Gastrocnemius medialis (tissue), 4 donors: ENCODE measurements around the gene TTC24. TPM values are rescaled to one million over a fixed set of nuclear protein-coding genes. Genes with fewer than 3 reads are reported as not detected.

Experiments used
- ATAC-seq, 2 donors: fragments of 150-250 bp; one replicate each; pipeline ENCODE4 v1.9.1; 2016
- DNase-seq, 2 donors: peaks; one replicate each; pipeline ENCODE4 v3.0.0-alpha.2; 2019
- H3K27ac ChIP-seq, 4 donors: fragments of 200-600 bp; sonication (generic); 1 replicate in 1 of 4; 2 replicates in 3 of 4; pipeline ENCODE4 v1.5.1; 2016 to 2018; ENCODE audit warnings: mild to moderate bottlenecking in 2 of 4, moderate library complexity in 1 of 4
- H3K27me3 ChIP-seq, 3 donors: fragments of 200-600 bp; sonication (generic) in 2 of 3; 1 replicate in 1 of 3; 2 replicates in 2 of 3; pipeline versions ENCODE4 v1.5.1 to v1.6.0; 2016 to 2019; ENCODE audit warnings: mild to moderate bottlenecking in 1 of 3, moderate library complexity in 1 of 3
- H3K36me3 ChIP-seq, 2 donors: fragments of 200-600 bp; sonication (generic) in 1 of 2; one replicate each; pipeline ENCODE4 v1.5.1; 2017 to 2018
- H3K4me1 ChIP-seq, 2 donors: fragments of 200-600 bp; sonication (generic) in 1 of 2; one replicate each; pipeline ENCODE4 v1.5.1; 2016 to 2017; ENCODE audit warnings: mild to moderate bottlenecking in 2 of 2
- H3K4me3 ChIP-seq, 4 donors: fragments of 200-600 bp; sonication (generic) in 3 of 4; 1 replicate in 1 of 4; 2 replicates in 3 of 4; pipeline ENCODE4 v1.5.1; 2016 to 2019; ENCODE audit warnings: mild to moderate bottlenecking in 2 of 4
- H3K9me3 ChIP-seq, 3 donors: fragments of 200-600 bp; sonication (generic) in 2 of 3; 1 replicate in 1 of 3; 2 replicates in 2 of 3; pipeline ENCODE4 v1.5.1; 2016 to 2019
- POLR2A ChIP-seq, 2 donors: fragments of 450-650 bp; IDR thresholded peaks; one replicate each; pipeline ENCODE4 v1.6.1; 2017; ENCODE audit warnings: antibody characterized with exemption in 2 of 2, mild to moderate bottlenecking in 2 of 2, moderate library complexity in 2 of 2
- in situ Hi-C, 4 donors: fragments of 200-750 bp; cut with MboI; loops; one replicate each; pipeline versions ENCODE4 v1.15.0 to v1.8.0; 2017; ENCODE audit warnings: low sequenced_read_pairs in 4 of 4
- intact Hi-C: fragments of 100-400 bp; cut with DNase I; formaldehyde crosslinking; loops from one replicate; pipeline ENCODE4 v1.15.1; 2023; ENCODE audit warnings: low total_unique reads
- total RNA-seq, 4 donors: library from RNA; depleted of rRNA; stranded (reverse); fragments of >200 nt; gene quantifications; one replicate each; pipeline versions ENCODE4 v1.1.0 to v1.2.3, GENCODE V29; 2016
- TF ChIP-seq, protein P1 (sequence below), 5 experiments: fragments of 450-650 bp in 3 of 5; fragments of 200-600 bp in 2 of 5; sonication (generic) in 2 of 5; IDR thresholded peaks in 4 of 5; conservative IDR thresholded peaks in 1 of 5; 1 replicate in 4 of 5; 2 replicates in 1 of 5; pipeline ENCODE4 v1.5.1; 2016 to 2019; ENCODE audit warnings: antibody characterized with exemption in 5 of 5, mild to moderate bottlenecking in 3 of 5, moderate library complexity in 3 of 5

The TTC24 gene
- total RNA-seq, 4 donors from 2014 or later, result 3.6 TPM; not detected in 3

DNA sequence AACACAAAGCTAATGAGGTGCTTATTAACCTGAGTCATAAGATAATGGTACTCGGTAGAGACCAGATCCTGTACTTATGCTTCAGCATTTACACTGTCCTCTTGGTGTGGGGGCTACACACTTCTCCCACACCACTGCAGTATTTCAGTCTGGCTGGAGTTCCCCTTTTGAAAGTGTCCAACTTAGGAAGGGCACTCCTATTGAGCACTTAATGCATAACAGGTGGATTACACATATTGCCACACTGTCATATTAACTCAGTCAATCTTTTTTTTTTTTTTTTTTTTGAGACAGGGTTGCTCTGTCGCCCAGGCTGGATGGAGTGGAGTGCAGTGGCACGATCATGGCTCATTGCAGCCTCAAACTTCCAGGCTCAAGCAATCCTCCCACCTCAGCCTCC is 20.3 kb downstream of the TTC24 start:
- Histone ChIP-seq H3K4me1 (peaks cover 15 to 16% of the 10 kb centered on the region in 2 donors), H3K9me3 (no peaks in the 10 kb centered on the region), H3K27me3 (no peaks in the 10 kb centered on the region), H3K36me3 (peaks cover 0 to 38% of the 10 kb centered on the region in 2 donors), H3K27ac (no peak overlapping the region), H3K4me3 (no peak overlapping the region)
- DNase-seq, result no peak
- no peak for ATAC-seq
- in situ Hi-C loops, result loop anchor here (5.0 to 10.0 kb wide), 2 partner anchors 148 to 215 kb away; no protein-coding TSS in a partner anchor
- intact Hi-C loops, result loop anchor here (5.0 kb wide), 1 partner anchor 88 kb away; no protein-coding TSS in a partner anchor
- TF ChIP-seq, protein P1, sequence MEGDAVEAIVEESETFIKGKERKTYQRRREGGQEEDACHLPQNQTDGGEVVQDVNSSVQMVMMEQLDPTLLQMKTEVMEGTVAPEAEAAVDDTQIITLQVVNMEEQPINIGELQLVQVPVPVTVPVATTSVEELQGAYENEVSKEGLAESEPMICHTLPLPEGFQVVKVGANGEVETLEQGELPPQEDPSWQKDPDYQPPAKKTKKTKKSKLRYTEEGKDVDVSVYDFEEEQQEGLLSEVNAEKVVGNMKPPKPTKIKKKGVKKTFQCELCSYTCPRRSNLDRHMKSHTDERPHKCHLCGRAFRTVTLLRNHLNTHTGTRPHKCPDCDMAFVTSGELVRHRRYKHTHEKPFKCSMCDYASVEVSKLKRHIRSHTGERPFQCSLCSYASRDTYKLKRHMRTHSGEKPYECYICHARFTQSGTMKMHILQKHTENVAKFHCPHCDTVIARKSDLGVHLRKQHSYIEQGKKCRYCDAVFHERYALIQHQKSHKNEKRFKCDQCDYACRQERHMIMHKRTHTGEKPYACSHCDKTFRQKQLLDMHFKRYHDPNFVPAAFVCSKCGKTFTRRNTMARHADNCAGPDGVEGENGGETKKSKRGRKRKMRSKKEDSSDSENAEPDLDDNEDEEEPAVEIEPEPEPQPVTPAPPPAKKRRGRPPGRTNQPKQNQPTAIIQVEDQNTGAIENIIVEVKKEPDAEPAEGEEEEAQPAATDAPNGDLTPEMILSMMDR (IDR thresholded peaks at IDR 0.05 in 4 of 5, conservative IDR thresholded peaks at IDR 0.05 in 1 of 5), result no peak
- TF ChIP-seq POLR2A (IDR thresholded peaks at IDR 0.05), result no peak

DNA sequence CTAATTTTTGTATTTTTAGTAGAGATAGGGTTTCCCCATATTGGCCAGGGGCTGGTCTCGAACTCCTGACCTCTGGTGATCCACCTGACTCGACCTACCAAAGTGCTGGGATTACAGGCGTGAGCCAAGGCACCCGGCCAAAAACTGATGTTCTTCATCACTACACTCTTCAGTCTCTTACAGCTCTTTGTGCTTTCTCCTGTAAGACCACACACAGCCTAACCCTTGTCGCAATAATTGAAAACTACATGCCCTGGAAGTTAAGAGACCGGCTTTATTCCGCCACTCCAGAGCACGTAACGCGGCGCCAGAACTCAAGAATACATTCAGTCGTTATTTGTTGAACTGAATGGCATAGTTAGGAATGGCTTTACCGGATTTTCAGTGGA is 21.2 kb downstream of the TTC24 start:
- in situ Hi-C loops (loop anchor here (5.0 to 10.0 kb wide), 2 partner anchors 148 to 216 kb away; no protein-coding TSS in a partner anchor), intact Hi-C loops (loop anchor here (1.0 to 5.0 kb wide), 3 partner anchors 9 to 144 kb away; partner anchors contain the start of gene NAXE)
- ATAC-seq, result no peak
- Histone ChIP-seq H3K27ac (peak overlapping the region; percentile 77 to 87 (median 82)), H3K9me3 (no peaks in the 10 kb centered on the region), H3K4me3 (peak overlapping the region; percentile 63 to 88 (median 82)), H3K36me3 (peaks cover 0 to 31% of the 10 kb centered on the region in 2 donors), H3K4me1 (peaks cover 15 to 16% of the 10 kb centered on the region in 2 donors), H3K27me3 (no peaks in the 10 kb centered on the region)
- TF ChIP-seq, protein P1 (IDR thresholded peaks at IDR 0.05 in 4 of 5, conservative IDR thresholded peaks at IDR 0.05 in 1 of 5), result no peak
- no peak for TF ChIP-seq POLR2A (IDR thresholded peaks at IDR 0.05)
- no peak for DNase-seq

DNA sequence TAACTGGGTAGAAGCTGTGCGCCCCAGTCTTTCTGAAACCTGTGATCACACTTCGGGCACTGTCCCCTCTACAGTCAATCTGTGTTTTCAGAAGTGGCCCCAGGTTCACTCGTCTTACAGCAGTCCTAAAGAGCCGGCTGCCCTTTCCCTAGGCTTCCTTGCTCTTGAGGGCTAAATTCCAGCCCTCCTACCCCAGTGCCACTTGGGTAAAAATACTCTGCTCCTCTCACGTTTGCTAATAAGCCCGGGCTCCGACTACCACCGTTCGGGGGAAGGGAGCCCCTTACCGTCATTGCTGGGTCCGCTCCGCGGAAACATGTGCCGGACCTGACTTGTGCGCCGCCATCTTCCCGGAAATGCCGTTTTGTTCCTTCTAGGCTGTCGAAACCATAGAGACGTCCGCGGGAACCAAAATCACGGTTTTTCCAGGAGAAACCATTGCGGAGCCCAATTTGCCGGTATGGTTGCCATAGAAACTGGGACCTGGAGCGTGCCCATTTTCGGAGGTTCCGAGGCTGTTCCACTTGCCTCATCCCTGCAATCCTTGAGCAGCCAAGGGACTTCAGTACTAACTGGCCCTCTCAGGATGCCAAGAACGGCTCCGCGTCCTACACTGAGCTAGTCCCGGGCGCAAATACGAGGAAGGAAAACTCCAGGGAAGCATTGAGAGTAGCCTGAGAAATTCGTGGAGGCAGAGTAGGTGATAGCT is 21.8 kb downstream of the TTC24 start, which contains the start of gene GPATCH4:
Gene GPATCH4, minus strand, starts transcription at position 358 of the 709 bp plus-strand sequence.
- Histone ChIP-seq H3K27ac (peak within 1 kb of the TSS; percentile 77 to 87 (median 82)), H3K36me3 (peaks cover 0 to 26% of the 10 kb centered on the region in 2 donors), H3K4me1 (peaks cover 15 to 16% of the 10 kb centered on the region in 2 donors), H3K4me3 (peak within 1 kb of the TSS; percentile 63 to 88 (median 82)), H3K27me3 (no peaks in the 10 kb centered on the region), H3K9me3 (no peaks in the 10 kb centered on the region)
- in situ Hi-C loops (loop anchor here (5.0 to 10.0 kb wide), 2 partner anchors 149 to 216 kb away; no protein-coding TSS in a partner anchor), intact Hi-C loops (loop anchor here (1.0 to 5.0 kb wide), 3 partner anchors 10 to 145 kb away; partner anchors contain the start of gene NAXE)
- ATAC-seq (peak; percentile 88 to 90), DNase-seq (peak; percentile 61 to 66)
- TF ChIP-seq POLR2A (IDR thresholded peaks at IDR 0.05), result peak in 1 of 2 donors; percentile 30
- TF ChIP-seq, protein P1 (IDR thresholded peaks at IDR 0.05 in 4 of 5, conservative IDR thresholded peaks at IDR 0.05 in 1 of 5), result no peak

DNA sequence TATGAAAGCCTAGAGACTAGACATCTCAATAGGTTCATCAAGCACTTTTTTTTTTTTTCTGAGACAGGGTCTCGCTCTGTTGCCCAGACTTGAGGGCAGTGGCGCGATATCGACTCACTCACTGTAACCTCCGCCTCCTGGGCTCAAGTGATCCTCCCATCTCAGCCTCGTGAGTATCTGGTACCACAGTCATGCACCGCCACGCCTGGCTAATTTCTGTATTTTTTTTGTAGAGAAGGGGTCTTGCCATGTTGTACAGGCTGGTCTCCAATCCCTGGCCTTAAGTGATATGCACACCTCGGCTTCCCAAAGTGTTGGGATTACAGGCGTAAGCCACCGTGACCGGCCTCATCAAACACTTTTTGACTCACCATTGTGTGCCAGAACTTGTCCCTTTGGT is 22.4 kb downstream of the TTC24 start:
- H3K27me3 ChIP-seq, result no peaks in the 10 kb centered on the region
- TF ChIP-seq POLR2A (IDR thresholded peaks at IDR 0.05), result no peak
- TF ChIP-seq, protein P1 (IDR thresholded peaks at IDR 0.05 in 4 of 5, conservative IDR thresholded peaks at IDR 0.05 in 1 of 5), result no peak
- peak overlapping the region; percentile 63 to 88 (median 82) for H3K4me3 ChIP-seq
- H3K9me3 ChIP-seq, result no peaks in the 10 kb centered on the region
- ATAC-seq (peak; percentile 3 to 12), DNase-seq (no peak)
- H3K36me3 ChIP-seq, result peaks cover 0 to 20% of the 10 kb centered on the region in 2 donors
- peaks cover 15 to 16% of the 10 kb centered on the region in 2 donors for H3K4me1 ChIP-seq
- H3K27ac ChIP-seq, result peak overlapping the region; percentile 77 to 87 (median 82)
- in situ Hi-C loops (loop anchor here (5.0 to 10.0 kb wide), 2 partner anchors 150 to 217 kb away; no protein-coding TSS in a partner anchor), intact Hi-C loops (loop anchor here (1.0 to 5.0 kb wide), 3 partner anchors 11 to 146 kb away; partner anchors contain the start of gene NAXE)
